ENCODE data around the gene CCL24. TPM values are rescaled to one million over a fixed set of nuclear protein-coding genes. Genes with fewer than 3 reads are reported as not detected.
"Not testable (repeated sequence)": the region's sequence is repeated elsewhere in the genome, so short reads cannot be mapped to it uniquely, and the experiment has no call there.

Gene CCL24
- total and polyA plus RNA-seq, 2 of the 4 experiments (the other 2 are of a cell fraction), result not detected

DNA sequence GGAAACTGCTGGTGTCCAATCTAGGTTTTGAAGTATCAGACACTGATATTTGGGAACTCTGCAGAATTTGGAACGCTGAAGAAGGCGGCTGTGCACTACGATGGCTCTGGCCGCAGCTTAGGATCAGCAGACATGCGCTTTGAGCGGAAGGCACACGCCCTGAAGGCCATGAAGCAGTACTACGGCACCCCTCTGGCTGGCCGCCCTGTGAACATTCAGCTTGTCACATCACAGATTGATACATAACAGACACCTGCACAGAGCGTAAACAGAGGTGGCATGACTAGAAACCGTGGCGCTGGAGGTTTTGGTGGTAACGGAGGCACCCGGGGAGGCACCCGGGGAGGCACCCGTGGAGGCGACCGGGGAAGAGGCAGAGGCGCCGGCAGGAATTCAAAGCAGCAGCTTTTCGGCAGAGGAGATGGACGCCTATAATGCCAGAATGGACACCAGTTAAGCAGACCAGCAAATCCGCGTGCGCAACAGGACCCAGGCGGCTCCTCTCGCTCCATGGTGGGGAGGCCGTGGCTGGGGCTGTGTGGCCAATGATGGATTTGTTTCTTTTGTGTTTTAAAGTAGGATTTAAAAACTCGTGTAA is 22.2 kb upstream of the CCL24 start:
- Histone ChIP-seq H3K56ac (ENCODE audit: extremely low read depth, insufficient read depth, low read length) (no peak overlapping the region), H2AK5ac (ENCODE audit: low read depth, low read length) (no peak overlapping the region), H3K4me1 (ENCODE audit: control insufficient read depth, insufficient read depth, low read length) (no peaks in the 10 kb centered on the region), H3K4ac (ENCODE audit: low read depth, low read length) (no peak overlapping the region), H3K27me3 (ENCODE audit: control insufficient read depth, insufficient read depth, low read length) (peaks cover 2% of the 10 kb centered on the region; the same call in 1 of the 2 replicates), H4K91ac (ENCODE audit: insufficient read depth, low read depth, low read length) (no peak overlapping the region), H3K23ac (ENCODE audit: low read depth, low read length) (no peak overlapping the region), H4K8ac (ENCODE audit: low read depth in 2 of 2, low read length in 2 of 2) (no peak overlapping the region), H3K27ac (ENCODE audit: insufficient read depth, low read length) (no peak overlapping the region), H3K36me3 (ENCODE audit: control insufficient read depth, insufficient read depth, low read length) (no peaks in the 10 kb centered on the region), H2BK120ac (ENCODE audit: low read depth, low read length) (no peak overlapping the region), H2BK20ac (ENCODE audit: low read depth, low read length) (no peak overlapping the region), H2AFZ (replicated peaks; ENCODE audit: low read length, poor library complexity) (no peak overlapping the region), H3K14ac (replicated peaks; ENCODE audit: low read depth, low read length) (no peak overlapping the region), H3K79me1 (ENCODE audit: low read depth in 1 of 2, low read length in 2 of 2) (no peaks in the 10 kb centered on the region), H4K20me1 (ENCODE audit: insufficient read depth, low read length) (no peaks in the 10 kb centered on the region), H3K9me3 (ENCODE audit: control insufficient read depth, insufficient read depth, low read length) (no peaks in the 10 kb centered on the region), H2BK5ac (ENCODE audit: low read depth, low read length, poor library complexity, severe bottlenecking) (no peak overlapping the region), H3K9ac (ENCODE audit: low read depth, low read length) (no peak overlapping the region), H4K5ac (ENCODE audit: low read depth, low read length) (no peak overlapping the region), H3K4me3 (ENCODE audit: insufficient read depth, low read depth, low read length) (no peak overlapping the region), H3K4me2 (ENCODE audit: low read depth, low read length) (no peak overlapping the region), H3K18ac (ENCODE audit: low read depth, low read length) (no peak overlapping the region), H2AK9ac (replicated peaks; ENCODE audit: low read depth, low read length, poor library complexity) (no peak overlapping the region), H2BK15ac (ENCODE audit: low read depth, low read length) (no peak overlapping the region), H3K9me1 (ENCODE audit: insufficient read depth, low read length) (peaks cover 3% of the 10 kb centered on the region; the same call in 1 of the 2 replicates)
- CTCF ChIA-PET, result no interaction called here
- dilution Hi-C loops (cut with HindIII; ENCODE audit: low sequenced_read_pairs, unreplicated experiment) (no loop called here), in situ Hi-C loops (cut with MboI; ENCODE audit: low sequenced_read_pairs) (no loop called here), intact Hi-C loops (cut with micrococcal nuclease) (no loop called here)
- BruUV-seq (replicated peaks), result no TSS peak
- DNase-seq (no peak), ATAC-seq (ENCODE audit: low read depth) (no peak)
- no peak for TF ChIP-seq POLR2A (IDR thresholded peaks at IDR 0.05; ENCODE audit: low read depth, low read length)
- POLR2A ChIA-PET (ENCODE audit: unreplicated experiment), result no interaction called here
- 84% methylated on average over 16 of the region's 29 CpGs; no CpG with 5 or more reads in 1 of the 2 experiments for WGBS, 2 experiments (ENCODE audit: extremely low coverage in 2 of 2, insufficient read length in 1 of 2)

DNA sequence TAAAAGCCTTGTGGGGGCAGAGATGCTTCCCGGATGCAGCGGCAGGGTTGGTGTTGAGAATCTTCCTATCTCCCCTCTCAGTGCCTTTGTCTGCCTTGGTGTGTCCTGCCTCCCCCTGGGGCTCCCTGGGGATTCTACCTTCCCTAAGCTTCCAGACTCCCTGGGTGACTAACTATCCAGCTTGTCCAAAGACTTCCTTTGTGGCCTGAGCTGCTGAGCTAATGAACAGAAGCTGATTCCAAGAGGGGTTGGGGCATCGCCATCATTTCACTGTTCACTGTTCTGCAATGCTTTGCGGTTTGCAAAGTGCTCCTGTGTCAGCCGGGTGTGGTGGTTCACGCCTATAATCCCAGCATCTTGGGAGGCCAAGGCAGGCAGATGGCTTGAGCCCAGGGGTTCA is 20.1 kb upstream of the CCL24 start:
- H3K79me1 ChIP-seq (ENCODE audit: low read depth in 1 of 2, low read length in 2 of 2); in situ Hi-C loops (cut with MboI; ENCODE audit: low sequenced_read_pairs); BruUV-seq (replicated peaks); H3K4me1 ChIP-seq (ENCODE audit: control insufficient read depth, insufficient read depth, low read length); H4K20me1 ChIP-seq (ENCODE audit: insufficient read depth, low read length); H3K4me3 ChIP-seq (ENCODE audit: insufficient read depth, low read depth, low read length); H3K27ac ChIP-seq (ENCODE audit: insufficient read depth, low read length); H3K56ac ChIP-seq (ENCODE audit: extremely low read depth, insufficient read depth, low read length); H2BK20ac ChIP-seq (ENCODE audit: low read depth, low read length); H2BK5ac ChIP-seq (ENCODE audit: low read depth, low read length, poor library complexity, severe bottlenecking); H3K4ac ChIP-seq (ENCODE audit: low read depth, low read length); H4K8ac ChIP-seq (ENCODE audit: low read depth in 2 of 2, low read length in 2 of 2); H3K23ac ChIP-seq (ENCODE audit: low read depth, low read length); POLR2A ChIA-PET (ENCODE audit: unreplicated experiment); H3K18ac ChIP-seq (ENCODE audit: low read depth, low read length); H3K9me1 ChIP-seq (ENCODE audit: insufficient read depth, low read length); H2AFZ ChIP-seq (replicated peaks; ENCODE audit: low read length, poor library complexity); H4K5ac ChIP-seq (ENCODE audit: low read depth, low read length); H4K91ac ChIP-seq (ENCODE audit: insufficient read depth, low read depth, low read length); H3K9me3 ChIP-seq (ENCODE audit: control insufficient read depth, insufficient read depth, low read length); H3K4me2 ChIP-seq (ENCODE audit: low read depth, low read length); H2AK5ac ChIP-seq (ENCODE audit: low read depth, low read length); dilution Hi-C loops (cut with HindIII; ENCODE audit: low sequenced_read_pairs, unreplicated experiment); H2AK9ac ChIP-seq (replicated peaks; ENCODE audit: low read depth, low read length, poor library complexity); H2BK120ac ChIP-seq (ENCODE audit: low read depth, low read length); ATAC-seq (ENCODE audit: low read depth); H3K27me3 ChIP-seq (ENCODE audit: control insufficient read depth, insufficient read depth, low read length); H3K36me3 ChIP-seq (ENCODE audit: control insufficient read depth, insufficient read depth, low read length); CTCF ChIA-PET; intact Hi-C loops (cut with micrococcal nuclease); H2BK15ac ChIP-seq (ENCODE audit: low read depth, low read length); H3K14ac ChIP-seq (replicated peaks; ENCODE audit: low read depth, low read length); H3K9ac ChIP-seq (ENCODE audit: low read depth, low read length): not testable (repeated sequence)
- 60% methylated on average over 1 of the region's 6 CpGs; no CpG with 5 or more reads in 1 of the 2 experiments for WGBS, 2 experiments (ENCODE audit: extremely low coverage in 2 of 2, insufficient read length in 1 of 2)
- DNase-seq, result peak; percentile 13

Measured in IMR-90 (cell line).